HEK293 (cell line): Measurements from ENCODE around the gene CTRB1.

Experiments used
- CTCF ChIA-PET: fragments of 350-600 bp; formaldehyde crosslinking; extraction: SDS; loops from one replicate; lab custom pipeline; 2021; ENCODE audit warnings: antibody characterized with exemption; lab: Yijun Ruan, JAX
- POLR2A ChIA-PET: fragments of 300-600 bp; formaldehyde crosslinking; extraction: SDS; loops from one replicate; lab custom pipeline; 2020; ENCODE audit warnings: antibody characterized with exemption, inconsistent platforms; lab: Yijun Ruan, JAX
- H3K27ac ChIP-seq: fragments of 200-500 bp; sonication (Bioruptor generic); 2 replicates; pipeline ENCODE4 v1.5.1; 2014; ENCODE audit warnings: low read depth, low read length, control low read depth, inconsistent platforms; ENCODE audit errors: extremely low read depth
- H3K36me3 ChIP-seq, 2 experiments: fragments of 200-500 bp in 1 of 2; sonication (Bioruptor generic) in 1 of 2; 1 replicate in 1 of 2; 2 replicates in 1 of 2; pipeline ENCODE4 v1.5.1; 2014 to 2017; ENCODE audit warnings: inconsistent platforms in 2 of 2, low read length in 2 of 2; ENCODE audit not compliant: control insufficient read depth in 2 of 2, insufficient read depth in 1 of 2
- H3K4me1 ChIP-seq: fragments of 200-500 bp; sonication (Bioruptor generic); 2 replicates; pipeline ENCODE4 v1.5.1; 2014; ENCODE audit warnings: mild to moderate bottlenecking, low read length, inconsistent platforms; ENCODE audit not compliant: control insufficient read depth, insufficient read depth
- H3K4me3 ChIP-seq: 2 replicates; pipeline ENCODE4 v1.5.1; 2011; ENCODE audit warnings: low read depth, mild to moderate bottlenecking, control low read depth, low read length, moderate library complexity
- H3K9me3 ChIP-seq: fragments of 200-500 bp; sonication (Bioruptor generic); 2 replicates; pipeline ENCODE4 v1.5.1; 2014; ENCODE audit warnings: low read depth, low read length, inconsistent platforms; ENCODE audit not compliant: control insufficient read depth, insufficient read depth
- GLIS2 ChIP-seq: fragments of 450-650 bp; formaldehyde crosslinking; IDR thresholded peaks from 2 replicates; pipeline ENCODE4 v1.5.1; 2016; ENCODE audit warnings: missing biosample characterization, missing genetic modification characterization
- KLF9 ChIP-seq: fragments of 450-650 bp; formaldehyde crosslinking; IDR thresholded peaks from 2 replicates; pipeline ENCODE4 v1.5.1; 2016; ENCODE audit warnings: missing biosample characterization, missing genetic modification characterization, low read depth
- SCRT1 ChIP-seq: fragments of 450-650 bp; formaldehyde crosslinking; IDR thresholded peaks from 2 replicates; pipeline ENCODE4 v1.5.1; 2016; ENCODE audit warnings: missing biosample characterization, missing genetic modification characterization, borderline replicate concordance
- SCRT2 ChIP-seq: fragments of 450-650 bp; formaldehyde crosslinking; IDR thresholded peaks from 2 replicates; pipeline ENCODE4 v1.5.1; 2016; ENCODE audit warnings: missing biosample characterization, missing genetic modification characterization
- YY1 ChIP-seq: fragments of 450-650 bp; formaldehyde crosslinking; IDR thresholded peaks from 2 replicates; pipeline ENCODE4 v1.5.1; 2018; ENCODE audit warnings: missing biosample characterization, missing genetic modification characterization
- ZNF140 ChIP-seq: fragments of 450-650 bp; formaldehyde crosslinking; IDR thresholded peaks from 2 replicates; pipeline ENCODE4 v1.5.1; 2016; ENCODE audit warnings: missing biosample characterization, missing genetic modification characterization
- ZNF18 ChIP-seq: fragments of 450-650 bp; formaldehyde crosslinking; IDR thresholded peaks from 2 replicates; pipeline ENCODE4 v1.5.1; 2016; ENCODE audit warnings: missing biosample characterization, missing genetic modification characterization
- ZNF2 ChIP-seq: fragments of 450-650 bp; formaldehyde crosslinking; IDR thresholded peaks from 2 replicates; pipeline ENCODE4 v1.5.1; 2016; ENCODE audit warnings: missing biosample characterization, missing genetic modification characterization
- ZNF274 ChIP-seq, 2 experiments: fragments of 200-500 bp in 1 of 2; fragments of 450-650 bp in 1 of 2; sonication (Bioruptor generic) in 1 of 2; formaldehyde crosslinking in 1 of 2; IDR thresholded peaks; 2 replicates each; pipeline versions ENCODE4 v1.5.1 to v1.6.1; 2014 to 2016; ENCODE audit warnings: borderline replicate concordance in 1 of 2, inconsistent platforms in 1 of 2, low read length in 1 of 2, missing biosample characterization in 1 of 2, missing genetic modification characterization in 1 of 2
- ZNF501 ChIP-seq: fragments of 450-650 bp; formaldehyde crosslinking; IDR thresholded peaks from 2 replicates; pipeline ENCODE4 v1.5.1; 2016; ENCODE audit warnings: missing biosample characterization, missing genetic modification characterization
- ZNF544 ChIP-seq: fragments of 450-650 bp; formaldehyde crosslinking; IDR thresholded peaks from 2 replicates; pipeline ENCODE4 v1.5.0; 2017; ENCODE audit warnings: missing biosample characterization, missing genetic modification characterization
- TF ChIP-seq, protein P1 (sequence below): fragments of 450-650 bp; formaldehyde crosslinking; IDR thresholded peaks from 2 replicates; pipeline ENCODE4 v1.5.1; 2016; ENCODE audit warnings: missing biosample characterization, missing genetic modification characterization, borderline replicate concordance
- TF ChIP-seq, protein P2 (sequence below): fragments of 450-650 bp; formaldehyde crosslinking; IDR thresholded peaks from 2 replicates; pipeline ENCODE4 v1.5.1; 2016; ENCODE audit warnings: missing biosample characterization, missing genetic modification characterization
- TF ChIP-seq, protein P3 (sequence below): fragments of 450-650 bp; formaldehyde crosslinking; conservative IDR thresholded peaks from 2 replicates; pipeline ENCODE4 v1.5.1; 2016; ENCODE audit warnings: low read depth, missing biosample characterization, missing genetic modification characterization

CTRB1 gene

GRCh38 chr16:75261590-75262078, 42.8 kb downstream of the CTRB1 start:
- Histone ChIP-seq H3K36me3 (peaks cover 0 to 25% of the 10 kb centered on the region in 2 experiments; a peak in 1 of 3 replicates), H3K9me3 (no peaks in the 10 kb centered on the region), H3K4me3 (no peak overlapping the region), H3K4me1 (peaks cover 8% of the 10 kb centered on the region; the same call in 1 of the 2 replicates), H3K27ac (no peak overlapping the region)
- ChIA-PET POLR2A (no interaction called here), CTCF (interaction anchor here (1.4 kb wide), 1 partner anchor 28 kb away, joined by 7 read pairs; no protein-coding TSS in a partner anchor)
- TF ChIP-seq, protein P1, sequence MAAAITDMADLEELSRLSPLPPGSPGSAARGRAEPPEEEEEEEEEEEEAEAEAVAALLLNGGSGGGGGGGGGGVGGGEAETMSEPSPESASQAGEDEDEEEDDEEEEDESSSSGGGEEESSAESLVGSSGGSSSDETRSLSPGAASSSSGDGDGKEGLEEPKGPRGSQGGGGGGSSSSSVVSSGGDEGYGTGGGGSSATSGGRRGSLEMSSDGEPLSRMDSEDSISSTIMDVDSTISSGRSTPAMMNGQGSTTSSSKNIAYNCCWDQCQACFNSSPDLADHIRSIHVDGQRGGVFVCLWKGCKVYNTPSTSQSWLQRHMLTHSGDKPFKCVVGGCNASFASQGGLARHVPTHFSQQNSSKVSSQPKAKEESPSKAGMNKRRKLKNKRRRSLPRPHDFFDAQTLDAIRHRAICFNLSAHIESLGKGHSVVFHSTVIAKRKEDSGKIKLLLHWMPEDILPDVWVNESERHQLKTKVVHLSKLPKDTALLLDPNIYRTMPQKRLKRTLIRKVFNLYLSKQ: no peak
- TF ChIP-seq GLIS2 (tag by site-specific recombination): 0 out of 2 replicates have a peak, but pooled peaks have one; percentile 0

DNA sequence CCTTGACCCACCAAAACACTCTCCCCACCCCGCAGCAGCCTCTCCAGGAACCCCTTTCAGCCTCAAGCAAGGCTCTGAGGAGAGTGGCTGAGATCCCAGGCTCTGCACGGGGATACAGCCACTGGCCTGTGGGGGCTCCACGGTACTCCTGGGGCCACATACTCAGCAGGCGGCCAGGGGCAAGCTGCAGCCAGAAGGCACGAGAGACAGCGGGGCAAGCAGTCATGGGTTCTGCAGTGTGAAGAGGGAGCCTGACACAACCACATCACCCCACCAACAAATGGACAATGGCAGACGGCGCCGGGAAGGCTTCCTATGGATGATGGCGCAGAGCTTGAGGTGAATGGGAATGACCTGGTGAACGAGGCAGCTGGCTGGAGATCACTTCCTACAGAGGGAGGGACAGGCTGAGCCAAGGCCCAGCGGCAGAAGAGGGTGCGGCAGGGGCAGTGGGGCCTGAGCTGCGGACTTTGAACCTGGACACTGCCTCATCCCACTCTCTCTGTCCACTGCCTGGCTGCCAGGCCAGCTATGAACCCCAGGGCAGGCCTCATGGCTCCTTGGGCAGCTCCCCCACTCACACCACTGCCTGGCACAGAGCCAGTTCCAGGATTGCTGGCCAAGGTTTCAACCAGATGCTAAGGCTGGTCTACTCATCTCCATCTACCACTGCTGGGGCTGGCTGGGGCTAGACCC, 43.5 kb downstream of the CTRB1 start:
- CTCF ChIA-PET: interaction anchor here (1.4 kb wide), 1 partner anchor 28 kb away, joined by 7 read pairs; no protein-coding TSS in a partner anchor
- Histone ChIP-seq H3K36me3 (peaks cover 0 to 25% of the 10 kb centered on the region in 2 experiments; a peak in 1 of 3 replicates), H3K4me1 (peaks cover 5% of the 10 kb centered on the region; the same call in 1 of the 2 replicates), H3K9me3 (no peaks in the 10 kb centered on the region)
- POLR2A ChIA-PET: no interaction called here
- TF ChIP-seq GLIS2 (tag by site-specific recombination) (0 out of 2 replicates have a peak, but pooled peaks have one; percentile 25), ZNF274 (IDR thresholded peaks at IDR 0.05; ENCODE audit: low read length) (no peak), ZNF274 (tag by site-specific recombination; IDR thresholded peaks at IDR 0.05; ENCODE audit: borderline replicate concordance) (no peak)
- TF ChIP-seq, protein P2, sequence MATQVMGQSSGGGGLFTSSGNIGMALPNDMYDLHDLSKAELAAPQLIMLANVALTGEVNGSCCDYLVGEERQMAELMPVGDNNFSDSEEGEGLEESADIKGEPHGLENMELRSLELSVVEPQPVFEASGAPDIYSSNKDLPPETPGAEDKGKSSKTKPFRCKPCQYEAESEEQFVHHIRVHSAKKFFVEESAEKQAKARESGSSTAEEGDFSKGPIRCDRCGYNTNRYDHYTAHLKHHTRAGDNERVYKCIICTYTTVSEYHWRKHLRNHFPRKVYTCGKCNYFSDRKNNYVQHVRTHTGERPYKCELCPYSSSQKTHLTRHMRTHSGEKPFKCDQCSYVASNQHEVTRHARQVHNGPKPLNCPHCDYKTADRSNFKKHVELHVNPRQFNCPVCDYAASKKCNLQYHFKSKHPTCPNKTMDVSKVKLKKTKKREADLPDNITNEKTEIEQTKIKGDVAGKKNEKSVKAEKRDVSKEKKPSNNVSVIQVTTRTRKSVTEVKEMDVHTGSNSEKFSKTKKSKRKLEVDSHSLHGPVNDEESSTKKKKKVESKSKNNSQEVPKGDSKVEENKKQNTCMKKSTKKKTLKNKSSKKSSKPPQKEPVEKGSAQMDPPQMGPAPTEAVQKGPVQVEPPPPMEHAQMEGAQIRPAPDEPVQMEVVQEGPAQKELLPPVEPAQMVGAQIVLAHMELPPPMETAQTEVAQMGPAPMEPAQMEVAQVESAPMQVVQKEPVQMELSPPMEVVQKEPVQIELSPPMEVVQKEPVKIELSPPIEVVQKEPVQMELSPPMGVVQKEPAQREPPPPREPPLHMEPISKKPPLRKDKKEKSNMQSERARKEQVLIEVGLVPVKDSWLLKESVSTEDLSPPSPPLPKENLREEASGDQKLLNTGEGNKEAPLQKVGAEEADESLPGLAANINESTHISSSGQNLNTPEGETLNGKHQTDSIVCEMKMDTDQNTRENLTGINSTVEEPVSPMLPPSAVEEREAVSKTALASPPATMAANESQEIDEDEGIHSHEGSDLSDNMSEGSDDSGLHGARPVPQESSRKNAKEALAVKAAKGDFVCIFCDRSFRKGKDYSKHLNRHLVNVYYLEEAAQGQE: 0 out of 2 replicates have a peak, but pooled peaks have one; percentile 17
- TF ChIP-seq, all 188 proteins: peak for 2
- Histone ChIP-seq H3K4me3 (no peak overlapping the region), H3K27ac (no peak overlapping the region)

DNA sequence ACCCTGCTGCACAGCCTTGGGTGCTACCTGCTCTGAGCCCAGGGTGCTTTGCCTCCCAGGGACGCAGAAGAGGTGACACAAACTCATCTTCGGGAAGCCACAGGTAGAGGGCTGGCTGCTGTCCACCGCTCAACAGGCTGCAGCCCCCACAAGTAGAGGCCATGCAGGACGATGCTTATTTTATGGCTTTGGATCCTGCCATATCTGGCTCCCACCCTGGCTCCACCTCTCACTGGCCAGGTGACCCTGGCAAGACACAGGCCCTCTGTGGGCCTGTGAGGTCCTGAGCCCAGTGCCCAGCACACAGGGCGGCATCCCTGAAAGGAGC, 44.0 kb downstream of the CTRB1 start:
- Histone ChIP-seq H3K36me3 (peaks cover 0 to 25% of the 10 kb centered on the region in 2 experiments; a peak in 1 of 3 replicates), H3K9me3 (no peaks in the 10 kb centered on the region), H3K4me1 (peaks cover 5% of the 10 kb centered on the region; the same call in 1 of the 2 replicates)
- TF ChIP-seq KLF9 (tag by site-specific recombination) (no peak), ZNF18 (no peak), YY1 (tag by site-specific recombination) (no peak), ZNF2 (tag by site-specific recombination) (no peak), ZNF544 (no peak), ZNF140 (no peak), SCRT2 (tag by site-specific recombination) (peak; percentile 84), ZNF501 (no peak), SCRT1 (tag by site-specific recombination) (peak; percentile 53; the same call in 1 of the 2 replicates)
- TF ChIP-seq, protein P3, sequence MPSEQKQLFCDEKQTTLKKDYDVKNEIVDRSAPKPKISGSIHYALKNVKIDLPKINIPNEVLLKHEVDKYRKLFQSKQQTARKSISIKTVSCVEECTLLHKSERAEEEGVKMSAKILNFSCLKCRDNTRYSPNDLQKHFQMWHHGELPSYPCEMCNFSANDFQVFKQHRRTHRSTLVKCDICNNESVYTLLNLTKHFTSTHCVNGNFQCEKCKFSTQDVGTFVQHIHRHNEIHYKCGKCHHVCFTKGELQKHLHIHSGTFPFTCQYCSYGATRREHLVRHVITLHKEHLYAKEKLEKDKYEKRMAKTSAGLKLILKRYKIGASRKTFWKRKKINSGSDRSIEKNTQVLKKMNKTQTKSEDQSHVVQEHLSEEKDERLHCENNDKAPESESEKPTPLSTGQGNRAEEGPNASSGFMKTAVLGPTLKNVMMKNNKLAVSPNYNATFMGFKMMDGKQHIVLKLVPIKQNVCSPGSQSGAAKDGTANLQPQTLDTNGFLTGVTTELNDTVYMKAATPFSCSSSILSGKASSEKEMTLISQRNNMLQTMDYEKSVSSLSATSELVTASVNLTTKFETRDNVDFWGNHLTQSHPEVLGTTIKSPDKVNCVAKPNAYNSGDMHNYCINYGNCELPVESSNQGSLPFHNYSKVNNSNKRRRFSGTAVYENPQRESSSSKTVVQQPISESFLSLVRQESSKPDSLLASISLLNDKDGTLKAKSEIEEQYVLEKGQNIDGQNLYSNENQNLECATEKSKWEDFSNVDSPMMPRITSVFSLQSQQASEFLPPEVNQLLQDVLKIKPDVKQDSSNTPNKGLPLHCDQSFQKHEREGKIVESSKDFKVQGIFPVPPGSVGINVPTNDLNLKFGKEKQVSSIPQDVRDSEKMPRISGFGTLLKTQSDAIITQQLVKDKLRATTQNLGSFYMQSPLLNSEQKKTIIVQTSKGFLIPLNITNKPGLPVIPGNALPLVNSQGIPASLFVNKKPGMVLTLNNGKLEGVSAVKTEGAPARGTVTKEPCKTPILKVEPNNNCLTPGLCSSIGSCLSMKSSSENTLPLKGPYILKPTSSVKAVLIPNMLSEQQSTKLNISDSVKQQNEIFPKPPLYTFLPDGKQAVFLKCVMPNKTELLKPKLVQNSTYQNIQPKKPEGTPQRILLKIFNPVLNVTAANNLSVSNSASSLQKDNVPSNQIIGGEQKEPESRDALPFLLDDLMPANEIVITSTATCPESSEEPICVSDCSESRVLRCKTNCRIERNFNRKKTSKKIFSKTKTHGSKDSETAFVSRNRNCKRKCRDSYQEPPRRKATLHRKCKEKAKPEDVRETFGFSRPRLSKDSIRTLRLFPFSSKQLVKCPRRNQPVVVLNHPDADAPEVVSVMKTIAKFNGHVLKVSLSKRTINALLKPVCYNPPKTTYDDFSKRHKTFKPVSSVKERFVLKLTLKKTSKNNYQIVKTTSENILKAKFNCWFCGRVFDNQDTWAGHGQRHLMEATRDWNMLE (tag by site-specific recombination): no peak
- TF ChIP-seq, all 188 proteins: peak for 2
- ChIA-PET POLR2A (no interaction called here), CTCF (interaction anchor here (1.4 kb wide), 1 partner anchor 29 kb away, joined by 7 read pairs; no protein-coding TSS in a partner anchor)
- no peak overlapping the region for H3K27ac ChIP-seq
- H3K4me3 ChIP-seq: no peak overlapping the region
